ENCODE measurements around the gene TBC1D2B.

TBC1D2B gene

GRCh38 chr15:78085928-78086327 is 8.4 kb upstream of the TBC1D2B start:
- Mint-ChIP-seq H3K4me1 (peaks cover 10% of the 10 kb centered on the region), H3K27ac (no peak overlapping the region), H3K36me3 (ENCODE audit: low read depth) (no peaks in the 10 kb centered on the region), H3K9me3 (no peaks in the 10 kb centered on the region), H3K4me3 (no peak overlapping the region), H3K27me3 (ENCODE audit: low read depth) (peaks cover 12% of the 10 kb centered on the region)
- no peak for TF ChIP-seq CTCF (IDR thresholded peaks at IDR 0.05; ENCODE audit: unreplicated experiment in 3 of 3)

- Mint-ChIP-seq H3K4me1 (peaks cover 5% of the 10 kb centered on the region), H3K36me3 (ENCODE audit: low read depth) (no peaks in the 10 kb centered on the region), H3K27me3 (ENCODE audit: low read depth) (peaks cover 12% of the 10 kb centered on the region), H3K4me3 (no peak overlapping the region), H3K27ac (no peak overlapping the region), H3K9me3 (no peaks in the 10 kb centered on the region)
- no peak for TF ChIP-seq CTCF (IDR thresholded peaks at IDR 0.05; ENCODE audit: unreplicated experiment in 3 of 3)
Observed at GRCh38 chr15:78084449-78084750, 6.9 kb upstream of the TBC1D2B start.

GRCh38 chr15:78083687-78084448 is 6.4 kb upstream of the TBC1D2B start:
- Mint-ChIP-seq H3K36me3 (ENCODE audit: low read depth) (no peaks in the 10 kb centered on the region), H3K9me3 (no peaks in the 10 kb centered on the region), H3K27me3 (ENCODE audit: low read depth) (peaks cover 12% of the 10 kb centered on the region), H3K4me1 (peaks cover 5% of the 10 kb centered on the region), H3K27ac (peak overlapping the region in 1 of 3 experiments; percentile 33), H3K4me3 (no peak overlapping the region)
- no peak for TF ChIP-seq CTCF (IDR thresholded peaks at IDR 0.05; ENCODE audit: unreplicated experiment in 3 of 3)

- Mint-ChIP-seq H3K4me1 (peaks cover 5% of the 10 kb centered on the region), H3K36me3 (ENCODE audit: low read depth) (no peaks in the 10 kb centered on the region), H3K27me3 (ENCODE audit: low read depth) (peaks cover 12% of the 10 kb centered on the region), H3K9me3 (no peaks in the 10 kb centered on the region), H3K27ac (no peak overlapping the region), H3K4me3 (no peak overlapping the region)
- TF ChIP-seq CTCF (IDR thresholded peaks at IDR 0.05; ENCODE audit: unreplicated experiment in 3 of 3) = no peak
Observed at GRCh38 chr15:78083186-78083585, 5.7 kb upstream of the TBC1D2B start.

- Mint-ChIP-seq H3K27me3 (ENCODE audit: low read depth) (peaks cover 9% of the 10 kb centered on the region), H3K27ac (no peak overlapping the region), H3K4me1 (peaks cover 5% of the 10 kb centered on the region), H3K36me3 (ENCODE audit: low read depth) (no peaks in the 10 kb centered on the region), H3K4me3 (no peak overlapping the region), H3K9me3 (no peaks in the 10 kb centered on the region)
- TF ChIP-seq CTCF (IDR thresholded peaks at IDR 0.05; ENCODE audit: unreplicated experiment in 3 of 3) = no peak
Observed at GRCh38 chr15:78082743-78083110, 5.2 kb upstream of the TBC1D2B start.

GRCh38 chr15:78082106-78082742 is 4.7 kb upstream of the TBC1D2B start:
- TF ChIP-seq CTCF (IDR thresholded peaks at IDR 0.05; ENCODE audit: unreplicated experiment in 3 of 3) = no peak
- no peaks in the 10 kb centered on the region for H3K9me3 Mint-ChIP-seq
- peak overlapping the region in 1 of 3 experiments; percentile 2 for H3K4me3 Mint-ChIP-seq
- H3K4me1 Mint-ChIP-seq = peaks cover 5% of the 10 kb centered on the region
- H3K36me3 Mint-ChIP-seq (ENCODE audit: low read depth) = no peaks in the 10 kb centered on the region
- H3K27me3 Mint-ChIP-seq (ENCODE audit: low read depth) = peaks cover 9% of the 10 kb centered on the region
- H3K27ac Mint-ChIP-seq = peak overlapping the region in 1 of 3 experiments; percentile 29
